GM12865 (cell line): ENCODE measurements around the gene TTLL9.

ENCODE experiments used
- DNase-seq: peaks from one replicate; pipeline ENCODE4 v3.0.0; 2010; ENCODE audit warnings: low read depth
- H3K4me3 ChIP-seq: 2 replicates; pipeline ENCODE4 v1.5.1; 2011; ENCODE audit warnings: mild to moderate bottlenecking, low read depth, low read length, control low read depth
- CTCF ChIP-seq: IDR thresholded peaks from 2 replicates; pipeline ENCODE4 v1.5.1; 2011; ENCODE audit warnings: low read length, control low read depth, low read depth, inconsistent platforms; ENCODE audit not compliant: insufficient read depth; ENCODE audit errors: missing control alignments

Gene TTLL9

DNA sequence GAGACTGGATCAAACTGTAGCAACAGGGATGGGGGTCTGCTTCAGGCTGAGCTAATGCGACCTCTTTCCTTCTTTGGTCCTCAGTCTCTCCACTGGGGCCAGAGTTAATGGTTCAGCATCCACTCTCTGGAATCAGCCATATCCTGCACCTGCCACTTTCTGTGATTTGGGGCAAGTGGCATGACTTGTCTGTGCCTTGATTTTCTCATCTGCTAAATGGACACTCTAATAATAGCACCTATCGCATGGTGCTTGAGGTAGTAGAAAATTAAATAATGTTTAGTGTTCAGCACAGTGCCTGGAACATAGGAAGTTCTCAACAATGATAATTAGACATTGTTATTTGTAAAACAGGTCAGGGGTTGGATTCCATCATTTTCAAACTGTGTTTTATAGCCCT is 103.9 kb downstream of the TTLL9 start:
- no peak for DNase-seq
- H3K4me3 ChIP-seq: no peak overlapping the region
- no peak for TF ChIP-seq CTCF

DNA sequence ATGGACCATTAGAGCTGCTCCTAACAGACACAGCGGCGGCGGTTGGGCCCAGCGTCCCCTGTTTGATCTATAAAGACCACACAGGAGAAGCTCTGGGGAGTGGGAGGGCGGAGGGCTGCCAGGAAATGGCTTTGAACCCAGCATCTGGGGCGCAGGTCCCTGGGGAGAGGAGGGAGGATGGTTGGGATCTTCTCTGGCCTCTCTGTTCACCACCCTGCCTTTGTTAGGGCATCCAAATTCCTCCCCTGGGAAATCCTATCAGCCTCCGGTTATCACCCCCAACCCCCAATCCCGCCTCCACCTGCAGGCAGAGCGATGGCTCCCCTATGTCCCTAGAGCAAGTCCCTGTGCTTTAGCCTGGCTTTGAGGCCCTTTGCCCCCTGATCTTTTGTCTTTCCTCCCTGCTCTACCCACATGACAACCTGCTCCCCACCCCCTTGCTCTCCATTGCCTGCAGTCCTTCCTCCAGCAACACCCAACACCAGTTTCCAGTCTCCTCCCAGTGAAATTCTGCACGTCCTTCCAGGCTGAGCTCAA is 104.6 kb downstream of the TTLL9 start:
- no peak overlapping the region for H3K4me3 ChIP-seq
- no peak for TF ChIP-seq CTCF
- DNase-seq: no peak

GRCh38 chr20:31975874-31976273 is 105.4 kb downstream of the TTLL9 start:
- TF ChIP-seq CTCF: no peak
- no peak overlapping the region for H3K4me3 ChIP-seq
- DNase-seq: no peak

GRCh38 chr20:31977080-31977479 is 106.6 kb downstream of the TTLL9 start:
- H3K4me3 ChIP-seq: no peak overlapping the region
- TF ChIP-seq CTCF: no peak
- no peak for DNase-seq

- no peak for TF ChIP-seq CTCF
- no peak overlapping the region for H3K4me3 ChIP-seq
- DNase-seq: no peak
Measured at GRCh38 chr20:31979713-31980426, 109.4 kb downstream of the TTLL9 start.

- DNase-seq: no peak
- no peak for TF ChIP-seq CTCF
- no peak overlapping the region for H3K4me3 ChIP-seq
Measured at GRCh38 chr20:31981784-31982183, 111.3 kb downstream of the TTLL9 start.
